ENCODE results near the gene SLC35E3. TPM values are rescaled to one million over a fixed set of nuclear protein-coding genes. Genes with fewer than 3 reads are reported as not detected.
A peak's percentile ranks its signal among the peaks of the same experiment; 100 is the strongest.
"Not testable (repeated sequence)": the region's sequence is repeated elsewhere in the genome, so short reads cannot be mapped to it uniquely, and the experiment has no call there.

The SLC35E3 gene
- total and polyA plus RNA-seq, 2 donors, result 6.6 to 8.8 TPM

DNA sequence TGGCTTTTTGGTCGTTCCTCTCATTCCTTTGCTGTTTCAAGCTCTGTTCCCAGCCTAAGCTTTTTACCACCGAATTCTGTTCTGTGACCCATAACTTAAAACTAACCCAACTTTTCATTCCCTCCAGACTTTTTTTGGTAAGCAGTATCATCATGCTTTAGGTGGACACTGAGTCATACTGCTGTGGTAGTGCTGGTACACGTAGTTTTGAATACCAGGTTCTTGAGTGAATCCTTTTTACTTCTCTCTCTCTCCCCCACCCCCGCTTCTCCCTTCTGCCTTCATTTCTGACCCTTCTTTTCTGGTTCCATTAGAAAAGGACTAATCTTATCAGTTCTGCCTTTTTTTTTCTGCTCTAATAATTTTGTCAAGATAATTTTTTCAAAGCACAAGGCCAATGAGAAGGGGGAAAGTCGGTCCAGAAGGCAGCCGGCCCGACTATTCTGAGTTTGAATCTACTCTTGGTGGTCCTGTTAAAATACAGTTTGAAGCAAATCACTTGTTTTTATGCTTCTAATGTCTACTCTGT, 59.7 kb downstream of the SLC35E3 start:
- Histone ChIP-seq H3K27ac (ENCODE audit: low read depth in 1 of 2, low read length in 1 of 2) (peak overlapping the region in 1 of 2 donors; percentile 83), H3K9me3 (ENCODE audit: control insufficient read depth in 2 of 2, insufficient read depth in 1 of 2, low read length in 1 of 2) (no peaks in the 10 kb centered on the region), H3K4me1 (ENCODE audit: control insufficient read depth in 2 of 2, insufficient read depth in 2 of 2, low read length in 2 of 2) (peaks cover 7 to 44% of the 10 kb centered on the region in 2 donors), H3K4me3 (ENCODE audit: low read length in 2 of 2) (no peak overlapping the region), H3K36me3 (ENCODE audit: control insufficient read depth in 2 of 2, insufficient read depth in 2 of 2, low read length in 1 of 2) (peaks cover 9 to 15% of the 10 kb centered on the region in 2 donors), H3K27me3 (ENCODE audit: control insufficient read depth in 2 of 2, insufficient read depth in 1 of 2, low read length in 1 of 2) (no peaks in the 10 kb centered on the region)
- 98% methylated on average over 7 of the region's 7 CpGs for WGBS
- no peak for DNase-seq (ENCODE audit: low read depth in 6 of 9, low spot score in 9 of 9)

DNA sequence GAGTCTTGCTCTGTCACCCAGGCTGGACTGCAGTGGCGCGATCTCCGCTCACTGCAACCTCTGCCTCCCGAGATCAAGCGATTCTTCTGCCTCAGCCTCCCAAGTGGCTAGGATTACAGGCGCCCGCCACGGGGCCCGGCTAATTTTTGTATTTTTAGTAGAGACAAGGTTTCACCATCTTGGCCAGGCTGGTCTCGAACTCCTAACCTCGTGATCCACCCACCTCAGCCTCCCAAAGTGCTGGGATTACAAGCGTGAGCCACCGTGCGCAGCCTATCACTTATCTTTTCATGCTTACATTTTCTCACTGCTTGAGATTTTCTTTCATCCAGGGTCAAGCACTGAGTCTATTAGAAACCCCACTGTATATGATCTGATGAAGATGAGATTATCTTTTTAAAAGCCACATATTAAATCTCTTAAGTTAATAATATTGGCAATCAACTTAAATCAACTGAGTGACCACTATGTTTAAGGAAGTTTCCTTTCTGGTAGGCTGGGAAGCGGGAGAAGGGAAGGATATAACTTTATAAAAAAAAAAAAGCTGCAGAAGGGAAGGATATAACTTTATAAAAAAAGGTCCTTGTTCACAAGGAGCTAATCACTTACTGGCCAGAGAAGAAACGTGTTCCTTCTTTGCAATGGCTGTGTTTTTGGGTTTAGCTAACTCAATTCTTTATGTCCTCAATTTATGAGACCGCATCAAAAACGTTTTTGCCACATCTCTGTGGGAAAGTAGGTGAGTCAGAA, 60.7 kb downstream of the SLC35E3 start:
- peaks cover 9 to 17% of the 10 kb centered on the region in 2 donors for H3K36me3 ChIP-seq (ENCODE audit: control insufficient read depth in 2 of 2, insufficient read depth in 2 of 2, low read length in 1 of 2)
- no peaks in the 10 kb centered on the region for H3K9me3 ChIP-seq (ENCODE audit: control insufficient read depth in 2 of 2, insufficient read depth in 1 of 2, low read length in 1 of 2)
- H3K4me3 ChIP-seq (ENCODE audit: low read length in 2 of 2), result peak overlapping the region; percentile 95 to 97
- no peaks in the 10 kb centered on the region for H3K27me3 ChIP-seq (ENCODE audit: control insufficient read depth in 2 of 2, insufficient read depth in 1 of 2, low read length in 1 of 2)
- peaks cover 7 to 44% of the 10 kb centered on the region in 2 donors for H3K4me1 ChIP-seq (ENCODE audit: control insufficient read depth in 2 of 2, insufficient read depth in 2 of 2, low read length in 2 of 2)
- DNase-seq (ENCODE audit: low read depth in 6 of 9, low spot score in 9 of 9), result peak in 1 of 9 donors; percentile 27
- 91% methylated on average over 18 of the region's 18 CpGs for WGBS
- H3K27ac ChIP-seq (ENCODE audit: low read depth in 1 of 2, low read length in 1 of 2), result peak overlapping the region; percentile 100

DNA sequence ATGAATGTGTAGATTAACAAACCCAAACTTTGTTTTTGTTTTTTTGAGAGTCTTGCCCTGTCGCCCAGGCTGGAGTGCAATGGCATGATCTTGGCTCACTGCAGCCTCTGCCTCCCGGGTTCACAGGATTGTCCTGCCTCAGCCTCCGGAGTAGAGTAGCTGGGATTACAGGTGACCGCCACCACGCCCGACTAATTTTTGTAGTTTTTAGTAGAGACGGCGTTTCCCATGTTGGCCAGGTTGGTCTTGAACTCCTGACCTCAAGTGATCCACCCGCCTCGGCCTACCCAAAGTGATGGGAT, 61.2 kb downstream of the SLC35E3 start:
- peak overlapping the region; percentile 100 for H3K27ac ChIP-seq (ENCODE audit: low read depth in 1 of 2, low read length in 1 of 2)
- H3K4me3 ChIP-seq (ENCODE audit: low read length in 2 of 2), result peak overlapping the region; percentile 95 to 97
- H3K27me3 ChIP-seq (ENCODE audit: control insufficient read depth in 2 of 2, insufficient read depth in 1 of 2, low read length in 1 of 2); H3K9me3 ChIP-seq (ENCODE audit: control insufficient read depth in 2 of 2, insufficient read depth in 1 of 2, low read length in 1 of 2); DNase-seq (ENCODE audit: low read depth in 6 of 9, low spot score in 9 of 9): not testable (repeated sequence)
- H3K36me3 ChIP-seq (ENCODE audit: control insufficient read depth in 2 of 2, insufficient read depth in 2 of 2, low read length in 1 of 2), result peaks cover 9 to 21% of the 10 kb centered on the region in 2 donors
- WGBS, result 30% methylated on average over 10 of the region's 10 CpGs
- H3K4me1 ChIP-seq (ENCODE audit: control insufficient read depth in 2 of 2, insufficient read depth in 2 of 2, low read length in 2 of 2), result peaks cover 7 to 44% of the 10 kb centered on the region in 2 donors

DNA sequence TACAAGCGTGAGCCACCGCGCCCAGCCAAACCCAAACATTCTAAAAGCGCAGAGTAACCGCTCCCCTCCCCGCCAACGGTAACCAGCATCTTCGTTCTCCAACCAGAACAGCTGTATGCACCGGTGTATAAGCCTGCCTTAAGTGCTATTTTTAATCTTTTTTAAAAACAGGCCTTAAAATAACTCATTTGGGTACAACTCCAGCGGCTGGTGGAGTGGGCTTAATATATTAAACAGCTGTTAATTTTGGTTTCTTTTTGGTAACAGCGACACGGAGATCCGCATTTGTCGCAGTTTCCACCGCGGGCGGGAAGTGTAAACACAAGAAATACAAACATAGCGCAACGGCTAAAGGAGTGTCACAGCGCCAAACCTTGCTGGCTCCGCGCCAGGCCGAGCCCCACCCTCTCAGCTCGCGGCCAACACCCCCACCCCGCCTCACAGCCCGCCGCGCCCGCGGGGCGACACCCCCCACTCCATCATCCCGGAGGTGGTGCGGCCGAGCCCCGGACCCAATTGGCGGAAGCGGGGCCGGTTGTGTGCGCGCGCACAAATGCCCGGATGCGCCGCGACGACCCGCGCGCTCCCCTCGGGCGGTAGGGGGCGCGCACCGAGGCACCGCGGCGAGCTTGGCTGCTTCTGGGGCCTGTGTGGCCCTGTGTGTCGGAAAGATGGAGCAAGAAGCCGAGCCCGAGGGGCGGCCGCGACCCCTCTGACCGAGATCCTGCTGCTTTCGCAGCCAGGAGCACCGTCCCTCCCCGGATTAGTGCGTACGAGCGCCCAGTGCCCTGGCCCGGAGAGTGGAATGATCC, 61.8 kb downstream of the SLC35E3 start, which contains the start of gene MDM2:
TSS of gene MDM2 (plus strand) at position 602 of the 812 bp plus-strand sequence. CDS start 301 bp downstream, outside the sequence.
- Histone ChIP-seq H3K4me3 (ENCODE audit: low read length in 2 of 2) (peak within 1 kb of the TSS; percentile 95 to 97), H3K4me1 (ENCODE audit: control insufficient read depth in 2 of 2, insufficient read depth in 2 of 2, low read length in 2 of 2) (peaks cover 7 to 47% of the 10 kb centered on the region in 2 donors), H3K27ac (ENCODE audit: low read depth in 1 of 2, low read length in 1 of 2) (peak within 1 kb of the TSS; percentile 100), H3K9me3 (ENCODE audit: control insufficient read depth in 2 of 2, insufficient read depth in 1 of 2, low read length in 1 of 2) (no peaks in the 10 kb centered on the region), H3K36me3 (ENCODE audit: control insufficient read depth in 2 of 2, insufficient read depth in 2 of 2, low read length in 1 of 2) (peaks cover 9 to 26% of the 10 kb centered on the region in 2 donors), H3K27me3 (ENCODE audit: control insufficient read depth in 2 of 2, insufficient read depth in 1 of 2, low read length in 1 of 2) (no peaks in the 10 kb centered on the region)
- WGBS, result under 1% methylated on average over 72 of the region's 72 CpGs
- DNase-seq (ENCODE audit: low read depth in 6 of 9, low spot score in 9 of 9), result peak; percentile 87 to 97 (median 93)

DNA sequence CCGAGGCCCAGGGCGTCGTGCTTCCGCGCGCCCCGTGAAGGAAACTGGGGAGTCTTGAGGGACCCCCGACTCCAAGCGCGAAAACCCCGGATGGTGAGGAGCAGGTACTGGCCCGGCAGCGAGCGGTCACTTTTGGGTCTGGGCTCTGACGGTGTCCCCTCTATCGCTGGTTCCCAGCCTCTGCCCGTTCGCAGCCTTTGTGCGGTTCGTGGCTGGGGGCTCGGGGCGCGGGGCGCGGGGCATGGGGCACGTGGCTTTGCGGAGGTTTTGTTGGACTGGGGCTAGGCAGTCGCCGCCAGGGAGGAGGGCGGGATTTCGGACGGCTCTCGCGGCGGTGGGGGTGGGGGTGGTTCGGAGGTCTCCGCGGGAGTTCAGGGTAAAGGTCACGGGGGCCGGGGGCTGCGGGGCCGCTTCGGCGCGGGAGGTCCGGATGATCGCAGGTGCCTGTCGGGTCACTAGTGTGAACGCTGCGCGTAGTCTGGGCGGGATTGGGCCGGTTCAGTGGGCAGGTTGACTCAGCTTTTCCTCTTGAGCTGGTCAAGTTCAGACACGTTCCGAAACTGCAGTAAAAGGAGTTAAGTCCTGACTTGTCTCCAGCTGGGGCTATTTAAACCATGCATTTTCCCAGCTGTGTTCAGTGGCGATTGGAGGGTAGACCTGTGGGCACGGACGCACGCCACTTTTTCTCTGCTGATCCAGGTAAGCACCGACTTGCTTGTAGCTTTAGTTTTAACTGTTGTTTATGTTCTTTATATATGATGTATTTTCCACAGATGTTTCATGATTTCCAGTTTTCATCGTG, 62.6 kb downstream of the SLC35E3 start:
- Histone ChIP-seq H3K9me3 (ENCODE audit: control insufficient read depth in 2 of 2, insufficient read depth in 1 of 2, low read length in 1 of 2) (no peaks in the 10 kb centered on the region), H3K4me1 (ENCODE audit: control insufficient read depth in 2 of 2, insufficient read depth in 2 of 2, low read length in 2 of 2) (peaks cover 7 to 47% of the 10 kb centered on the region in 2 donors), H3K36me3 (ENCODE audit: control insufficient read depth in 2 of 2, insufficient read depth in 2 of 2, low read length in 1 of 2) (peaks cover 9 to 34% of the 10 kb centered on the region in 2 donors), H3K27me3 (ENCODE audit: control insufficient read depth in 2 of 2, insufficient read depth in 1 of 2, low read length in 1 of 2) (no peaks in the 10 kb centered on the region), H3K27ac (ENCODE audit: low read depth in 1 of 2, low read length in 1 of 2) (peak overlapping the region; percentile 100), H3K4me3 (ENCODE audit: low read length in 2 of 2) (peak overlapping the region; percentile 95 to 97)
- WGBS, result under 1% methylated on average over 61 of the region's 61 CpGs
- DNase-seq (ENCODE audit: low read depth in 6 of 9, low spot score in 9 of 9), result peak in 8 of 9 donors; percentile 44 to 76 (median 55)

DNA sequence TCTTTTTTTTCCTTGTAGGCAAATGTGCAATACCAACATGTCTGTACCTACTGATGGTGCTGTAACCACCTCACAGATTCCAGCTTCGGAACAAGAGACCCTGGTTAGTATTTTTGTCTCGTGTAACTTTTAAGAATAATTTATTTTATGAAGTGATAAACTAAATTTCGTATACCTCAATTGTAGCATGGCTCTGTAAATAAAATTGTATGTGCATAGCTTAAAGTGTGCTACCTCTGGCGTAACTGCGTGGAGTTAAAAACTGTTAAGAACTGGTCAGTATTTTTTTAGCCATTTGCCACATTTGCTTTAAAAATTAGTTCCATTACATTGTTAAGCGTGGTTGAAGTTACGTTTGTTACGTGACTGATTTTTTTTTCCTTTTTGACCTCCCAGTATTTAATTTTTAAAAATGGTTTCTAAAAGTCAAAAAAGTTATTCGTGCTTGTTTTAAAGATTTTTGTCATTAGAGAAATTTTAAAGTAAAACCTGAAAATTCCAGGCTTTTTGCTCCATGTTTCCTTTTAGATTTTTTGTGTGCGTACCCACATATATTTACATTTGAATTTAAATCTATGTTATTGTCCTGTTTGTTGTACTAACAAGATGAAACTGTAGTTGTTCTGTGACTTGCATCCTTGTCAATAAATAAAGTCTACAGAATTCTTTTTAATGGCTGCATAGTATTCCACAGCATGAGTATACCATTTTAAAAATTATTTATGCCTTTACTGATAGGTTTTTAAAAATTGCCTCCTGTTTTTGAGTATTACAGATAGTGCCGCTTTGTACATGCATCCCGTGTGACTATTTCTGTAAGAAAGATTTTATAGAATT, 63.4 kb downstream of the SLC35E3 start:
- H3K27ac ChIP-seq (ENCODE audit: low read depth in 1 of 2, low read length in 1 of 2), result peak overlapping the region; percentile 20 to 100
- DNase-seq (ENCODE audit: low read depth in 6 of 9, low spot score in 9 of 9), result no peak
- no peaks in the 10 kb centered on the region for H3K27me3 ChIP-seq (ENCODE audit: control insufficient read depth in 2 of 2, insufficient read depth in 1 of 2, low read length in 1 of 2)
- H3K9me3 ChIP-seq (ENCODE audit: control insufficient read depth in 2 of 2, insufficient read depth in 1 of 2, low read length in 1 of 2), result no peaks in the 10 kb centered on the region
- WGBS, result 87% methylated on average over 12 of the region's 12 CpGs
- H3K4me3 ChIP-seq (ENCODE audit: low read length in 2 of 2), result peak overlapping the region; percentile 95 to 97
- peaks cover 7 to 42% of the 10 kb centered on the region in 2 donors for H3K4me1 ChIP-seq (ENCODE audit: control insufficient read depth in 2 of 2, insufficient read depth in 2 of 2, low read length in 2 of 2)
- H3K36me3 ChIP-seq (ENCODE audit: control insufficient read depth in 2 of 2, insufficient read depth in 2 of 2, low read length in 1 of 2), result peaks cover 9 to 43% of the 10 kb centered on the region in 2 donors

DNA sequence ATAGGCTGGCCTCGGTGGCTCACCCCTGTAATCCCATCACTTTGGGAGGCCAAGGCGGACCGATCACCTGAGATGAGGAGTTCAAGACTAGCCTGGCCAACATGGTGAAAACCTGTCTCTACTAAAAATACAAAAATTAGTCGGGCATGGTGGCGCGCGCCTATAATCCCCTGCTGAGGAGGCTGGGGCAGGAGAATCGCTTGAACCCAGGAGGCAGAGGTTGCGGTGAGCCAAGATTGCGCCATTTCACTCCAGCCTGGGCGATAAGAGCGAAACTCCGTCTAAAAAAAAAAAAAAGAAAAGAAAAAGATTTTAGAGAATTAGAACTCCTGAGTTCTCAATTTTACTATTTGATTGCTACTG, 64.0 kb downstream of the SLC35E3 start:
- over 99% methylated on average over 13 of the region's 13 CpGs for WGBS
- Histone ChIP-seq H3K4me1 (ENCODE audit: control insufficient read depth in 2 of 2, insufficient read depth in 2 of 2, low read length in 2 of 2) (peaks cover 3 to 37% of the 10 kb centered on the region in 2 donors), H3K36me3 (ENCODE audit: control insufficient read depth in 2 of 2, insufficient read depth in 2 of 2, low read length in 1 of 2) (peaks cover 5 to 49% of the 10 kb centered on the region in 2 donors)
- H3K27ac ChIP-seq (ENCODE audit: low read depth in 1 of 2, low read length in 1 of 2); DNase-seq (ENCODE audit: low read depth in 6 of 9, low spot score in 9 of 9); H3K4me3 ChIP-seq (ENCODE audit: low read length in 2 of 2); H3K27me3 ChIP-seq (ENCODE audit: control insufficient read depth in 2 of 2, insufficient read depth in 1 of 2, low read length in 1 of 2); H3K9me3 ChIP-seq (ENCODE audit: control insufficient read depth in 2 of 2, insufficient read depth in 1 of 2, low read length in 1 of 2): not testable (repeated sequence)

DNA sequence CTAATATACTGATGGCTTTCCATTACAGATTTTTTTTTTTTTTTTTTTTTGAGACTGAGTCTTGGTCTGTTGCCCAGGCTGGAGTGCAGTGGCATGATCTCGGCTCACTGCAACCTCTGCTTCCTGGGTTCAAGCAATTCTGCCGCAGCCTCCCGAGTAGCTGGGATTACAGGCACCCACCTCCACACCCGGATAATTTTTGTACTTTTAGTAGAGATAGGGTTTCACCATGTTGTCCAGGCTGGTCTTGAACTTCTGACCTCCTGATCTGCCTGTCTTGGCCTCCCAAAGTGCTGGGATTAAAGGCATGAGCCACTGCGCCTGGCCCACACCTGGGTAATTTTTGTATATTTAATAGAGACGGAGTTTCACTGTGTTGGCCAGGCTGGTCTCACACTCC, 65.6 kb downstream of the SLC35E3 start:
- not testable (repeated sequence) for H3K27ac ChIP-seq (ENCODE audit: low read depth in 1 of 2, low read length in 1 of 2); H3K9me3 ChIP-seq (ENCODE audit: control insufficient read depth in 2 of 2, insufficient read depth in 1 of 2, low read length in 1 of 2); H3K4me3 ChIP-seq (ENCODE audit: low read length in 2 of 2); H3K27me3 ChIP-seq (ENCODE audit: control insufficient read depth in 2 of 2, insufficient read depth in 1 of 2, low read length in 1 of 2); DNase-seq (ENCODE audit: low read depth in 6 of 9, low spot score in 9 of 9)
- 99% methylated on average over 6 of the region's 6 CpGs for WGBS
- peaks cover 3 to 23% of the 10 kb centered on the region in 2 donors for H3K4me1 ChIP-seq (ENCODE audit: control insufficient read depth in 2 of 2, insufficient read depth in 2 of 2, low read length in 2 of 2)
- H3K36me3 ChIP-seq (ENCODE audit: control insufficient read depth in 2 of 2, insufficient read depth in 2 of 2, low read length in 1 of 2), result peaks cover 8 to 64% of the 10 kb centered on the region in 2 donors
